ENCODE data around the gene NR3C1. TPM values are rescaled to one million over a fixed set of nuclear protein-coding genes. Genes with fewer than 3 reads are reported as not detected.

Gene NR3C1
- total and polyA plus RNA-seq, 2 of the 13 experiments (the other 11 are each of a cell fraction or from before 2014, with no cell fraction given): 10.0 to 24.3 TPM

DNA sequence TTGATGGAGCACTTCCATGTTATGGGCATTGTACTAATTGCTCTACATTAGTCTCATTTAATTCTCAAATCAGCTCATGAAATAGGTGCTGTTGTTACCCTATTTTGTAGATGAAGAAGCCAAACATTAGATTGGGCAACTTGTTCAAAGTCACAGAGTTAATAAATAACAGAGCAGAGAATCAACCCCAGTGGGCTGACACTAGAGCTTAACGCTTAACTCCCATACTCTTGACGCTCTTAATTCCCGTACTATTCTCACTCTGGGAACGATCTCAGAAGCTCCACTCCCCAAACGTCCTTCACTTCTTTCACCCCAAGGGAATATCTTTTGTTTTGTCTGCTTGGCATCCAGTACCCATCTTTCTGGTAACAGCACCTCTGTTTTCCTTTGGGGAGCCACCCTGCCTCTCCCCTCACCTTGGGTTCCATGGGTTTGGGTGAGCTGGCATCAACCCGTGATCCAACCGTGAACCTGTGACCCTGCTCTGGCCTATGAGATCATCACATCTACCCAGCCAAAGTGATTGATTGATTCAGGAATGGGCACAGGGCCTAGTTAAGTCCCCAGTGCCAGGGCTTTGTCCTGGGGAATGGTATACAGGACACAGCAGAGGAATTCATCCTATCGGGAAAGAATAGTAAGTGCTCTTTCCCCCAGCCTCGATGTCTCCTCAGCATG, 169.2 kb downstream of the NR3C1 start (continued):
- TF ChIP-seq ZFX (CRISPR knock-in tag; IDR thresholded peaks at IDR 0.05; ENCODE audit: low read depth) (peak; percentile 28; the same call in 1 of the 2 replicates), NRL (CRISPR knock-in tag; IDR thresholded peaks at IDR 0.05; ENCODE audit: borderline replicate concordance) (no peak), HMG20A (CRISPR knock-in tag; IDR thresholded peaks at IDR 0.05; ENCODE audit: borderline replicate concordance) (peak; percentile 62; the same call in 1 of the 2 replicates), NFE2L2 (IDR thresholded peaks at IDR 0.05; ENCODE audit: low read length) (no peak), ZKSCAN5 (CRISPR knock-in tag; IDR thresholded peaks at IDR 0.05) (no peak), ZNF510 (CRISPR knock-in tag; IDR thresholded peaks at IDR 0.05; ENCODE audit: low read depth) (no peak), SRY (CRISPR knock-in tag; IDR thresholded peaks at IDR 0.05) (no peak), AHR (CRISPR knock-in tag; IDR thresholded peaks at IDR 0.05) (no peak), ZNF33B (CRISPR knock-in tag; IDR thresholded peaks at IDR 0.05) (no peak)
- TF ChIP-seq, protein P1, sequence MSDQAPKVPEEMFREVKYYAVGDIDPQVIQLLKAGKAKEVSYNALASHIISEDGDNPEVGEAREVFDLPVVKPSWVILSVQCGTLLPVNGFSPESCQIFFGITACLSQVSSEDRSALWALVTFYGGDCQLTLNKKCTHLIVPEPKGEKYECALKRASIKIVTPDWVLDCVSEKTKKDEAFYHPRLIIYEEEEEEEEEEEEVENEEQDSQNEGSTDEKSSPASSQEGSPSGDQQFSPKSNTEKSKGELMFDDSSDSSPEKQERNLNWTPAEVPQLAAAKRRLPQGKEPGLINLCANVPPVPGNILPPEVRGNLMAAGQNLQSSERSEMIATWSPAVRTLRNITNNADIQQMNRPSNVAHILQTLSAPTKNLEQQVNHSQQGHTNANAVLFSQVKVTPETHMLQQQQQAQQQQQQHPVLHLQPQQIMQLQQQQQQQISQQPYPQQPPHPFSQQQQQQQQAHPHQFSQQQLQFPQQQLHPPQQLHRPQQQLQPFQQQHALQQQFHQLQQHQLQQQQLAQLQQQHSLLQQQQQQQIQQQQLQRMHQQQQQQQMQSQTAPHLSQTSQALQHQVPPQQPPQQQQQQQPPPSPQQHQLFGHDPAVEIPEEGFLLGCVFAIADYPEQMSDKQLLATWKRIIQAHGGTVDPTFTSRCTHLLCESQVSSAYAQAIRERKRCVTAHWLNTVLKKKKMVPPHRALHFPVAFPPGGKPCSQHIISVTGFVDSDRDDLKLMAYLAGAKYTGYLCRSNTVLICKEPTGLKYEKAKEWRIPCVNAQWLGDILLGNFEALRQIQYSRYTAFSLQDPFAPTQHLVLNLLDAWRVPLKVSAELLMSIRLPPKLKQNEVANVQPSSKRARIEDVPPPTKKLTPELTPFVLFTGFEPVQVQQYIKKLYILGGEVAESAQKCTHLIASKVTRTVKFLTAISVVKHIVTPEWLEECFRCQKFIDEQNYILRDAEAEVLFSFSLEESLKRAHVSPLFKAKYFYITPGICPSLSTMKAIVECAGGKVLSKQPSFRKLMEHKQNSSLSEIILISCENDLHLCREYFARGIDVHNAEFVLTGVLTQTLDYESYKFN (CRISPR knock-in tag; conservative IDR thresholded peaks at IDR 0.05): peak; percentile 77
- TF ChIP-seq, protein P2, sequence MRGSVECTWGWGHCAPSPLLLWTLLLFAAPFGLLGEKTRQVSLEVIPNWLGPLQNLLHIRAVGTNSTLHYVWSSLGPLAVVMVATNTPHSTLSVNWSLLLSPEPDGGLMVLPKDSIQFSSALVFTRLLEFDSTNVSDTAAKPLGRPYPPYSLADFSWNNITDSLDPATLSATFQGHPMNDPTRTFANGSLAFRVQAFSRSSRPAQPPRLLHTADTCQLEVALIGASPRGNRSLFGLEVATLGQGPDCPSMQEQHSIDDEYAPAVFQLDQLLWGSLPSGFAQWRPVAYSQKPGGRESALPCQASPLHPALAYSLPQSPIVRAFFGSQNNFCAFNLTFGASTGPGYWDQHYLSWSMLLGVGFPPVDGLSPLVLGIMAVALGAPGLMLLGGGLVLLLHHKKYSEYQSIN (CRISPR knock-in tag; IDR thresholded peaks at IDR 0.05; ENCODE audit: borderline replicate concordance): no peak
- TF ChIP-seq, protein P3, sequence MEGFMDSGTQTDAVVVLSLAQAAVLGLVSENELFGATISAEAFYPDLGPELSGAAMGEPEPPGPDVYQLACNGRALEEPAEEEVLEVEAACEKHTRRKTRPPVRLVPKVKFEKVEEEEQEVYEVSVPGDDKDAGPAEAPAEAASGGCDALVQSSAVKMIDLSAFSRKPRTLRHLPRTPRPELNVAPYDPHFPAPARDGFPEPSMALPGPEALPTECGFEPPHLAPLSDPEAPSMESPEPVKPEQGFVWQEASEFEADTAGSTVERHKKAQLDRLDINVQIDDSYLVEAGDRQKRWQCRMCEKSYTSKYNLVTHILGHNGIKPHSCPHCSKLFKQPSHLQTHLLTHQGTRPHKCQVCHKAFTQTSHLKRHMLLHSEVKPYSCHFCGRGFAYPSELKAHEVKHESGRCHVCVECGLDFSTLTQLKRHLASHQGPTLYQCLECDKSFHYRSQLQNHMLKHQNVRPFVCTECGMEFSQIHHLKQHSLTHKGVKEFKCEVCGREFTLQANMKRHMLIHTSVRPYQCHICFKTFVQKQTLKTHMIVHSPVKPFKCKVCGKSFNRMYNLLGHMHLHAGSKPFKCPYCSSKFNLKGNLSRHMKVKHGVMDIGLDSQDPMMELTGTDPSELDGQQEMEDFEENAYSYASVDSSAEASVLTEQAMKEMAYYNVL (CRISPR knock-in tag; IDR thresholded peaks at IDR 0.05; ENCODE audit: borderline replicate concordance): no peak
- TF ChIP-seq, protein P4, sequence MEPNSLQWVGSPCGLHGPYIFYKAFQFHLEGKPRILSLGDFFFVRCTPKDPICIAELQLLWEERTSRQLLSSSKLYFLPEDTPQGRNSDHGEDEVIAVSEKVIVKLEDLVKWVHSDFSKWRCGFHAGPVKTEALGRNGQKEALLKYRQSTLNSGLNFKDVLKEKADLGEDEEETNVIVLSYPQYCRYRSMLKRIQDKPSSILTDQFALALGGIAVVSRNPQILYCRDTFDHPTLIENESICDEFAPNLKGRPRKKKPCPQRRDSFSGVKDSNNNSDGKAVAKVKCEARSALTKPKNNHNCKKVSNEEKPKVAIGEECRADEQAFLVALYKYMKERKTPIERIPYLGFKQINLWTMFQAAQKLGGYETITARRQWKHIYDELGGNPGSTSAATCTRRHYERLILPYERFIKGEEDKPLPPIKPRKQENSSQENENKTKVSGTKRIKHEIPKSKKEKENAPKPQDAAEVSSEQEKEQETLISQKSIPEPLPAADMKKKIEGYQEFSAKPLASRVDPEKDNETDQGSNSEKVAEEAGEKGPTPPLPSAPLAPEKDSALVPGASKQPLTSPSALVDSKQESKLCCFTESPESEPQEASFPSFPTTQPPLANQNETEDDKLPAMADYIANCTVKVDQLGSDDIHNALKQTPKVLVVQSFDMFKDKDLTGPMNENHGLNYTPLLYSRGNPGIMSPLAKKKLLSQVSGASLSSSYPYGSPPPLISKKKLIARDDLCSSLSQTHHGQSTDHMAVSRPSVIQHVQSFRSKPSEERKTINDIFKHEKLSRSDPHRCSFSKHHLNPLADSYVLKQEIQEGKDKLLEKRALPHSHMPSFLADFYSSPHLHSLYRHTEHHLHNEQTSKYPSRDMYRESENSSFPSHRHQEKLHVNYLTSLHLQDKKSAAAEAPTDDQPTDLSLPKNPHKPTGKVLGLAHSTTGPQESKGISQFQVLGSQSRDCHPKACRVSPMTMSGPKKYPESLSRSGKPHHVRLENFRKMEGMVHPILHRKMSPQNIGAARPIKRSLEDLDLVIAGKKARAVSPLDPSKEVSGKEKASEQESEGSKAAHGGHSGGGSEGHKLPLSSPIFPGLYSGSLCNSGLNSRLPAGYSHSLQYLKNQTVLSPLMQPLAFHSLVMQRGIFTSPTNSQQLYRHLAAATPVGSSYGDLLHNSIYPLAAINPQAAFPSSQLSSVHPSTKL (CRISPR knock-in tag; IDR thresholded peaks at IDR 0.05): peak; percentile 67
- TF ChIP-seq, protein P5, sequence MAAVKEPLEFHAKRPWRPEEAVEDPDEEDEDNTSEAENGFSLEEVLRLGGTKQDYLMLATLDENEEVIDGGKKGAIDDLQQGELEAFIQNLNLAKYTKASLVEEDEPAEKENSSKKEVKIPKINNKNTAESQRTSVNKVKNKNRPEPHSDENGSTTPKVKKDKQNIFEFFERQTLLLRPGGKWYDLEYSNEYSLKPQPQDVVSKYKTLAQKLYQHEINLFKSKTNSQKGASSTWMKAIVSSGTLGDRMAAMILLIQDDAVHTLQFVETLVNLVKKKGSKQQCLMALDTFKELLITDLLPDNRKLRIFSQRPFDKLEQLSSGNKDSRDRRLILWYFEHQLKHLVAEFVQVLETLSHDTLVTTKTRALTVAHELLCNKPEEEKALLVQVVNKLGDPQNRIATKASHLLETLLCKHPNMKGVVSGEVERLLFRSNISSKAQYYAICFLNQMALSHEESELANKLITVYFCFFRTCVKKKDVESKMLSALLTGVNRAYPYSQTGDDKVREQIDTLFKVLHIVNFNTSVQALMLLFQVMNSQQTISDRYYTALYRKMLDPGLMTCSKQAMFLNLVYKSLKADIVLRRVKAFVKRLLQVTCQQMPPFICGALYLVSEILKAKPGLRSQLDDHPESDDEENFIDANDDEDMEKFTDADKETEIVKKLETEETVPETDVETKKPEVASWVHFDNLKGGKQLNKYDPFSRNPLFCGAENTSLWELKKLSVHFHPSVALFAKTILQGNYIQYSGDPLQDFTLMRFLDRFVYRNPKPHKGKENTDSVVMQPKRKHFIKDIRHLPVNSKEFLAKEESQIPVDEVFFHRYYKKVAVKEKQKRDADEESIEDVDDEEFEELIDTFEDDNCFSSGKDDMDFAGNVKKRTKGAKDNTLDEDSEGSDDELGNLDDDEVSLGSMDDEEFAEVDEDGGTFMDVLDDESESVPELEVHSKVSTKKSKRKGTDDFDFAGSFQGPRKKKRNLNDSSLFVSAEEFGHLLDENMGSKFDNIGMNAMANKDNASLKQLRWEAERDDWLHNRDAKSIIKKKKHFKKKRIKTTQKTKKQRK (IDR thresholded peaks at IDR 0.05; ENCODE audit: low read length): no peak

Measured in HepG2 (cell line).